NOMO-1 (cell line): ENCODE measurements around the gene GLI3.

Experiments used
- DNase-seq, 2 experiments: peaks; one replicate each; lab custom pipeline; 2025; ENCODE audit not compliant: unreplicated experiment in 2 of 2; lab: John Stamatoyannopoulos, UW

GLI3 gene

GRCh38 chr7:42049761-42050160 lies 187.2 kb downstream of the GLI3 start:
- no peak for DNase-seq

- no peak for DNase-seq
Observed at GRCh38 chr7:42046483-42046882, 190.5 kb downstream of the GLI3 start.

GRCh38 chr7:42045961-42046360 lies 191.0 kb downstream of the GLI3 start:
- no peak for DNase-seq

- DNase-seq: no peak
Observed at GRCh38 chr7:42039921-42040320, 197.1 kb downstream of the GLI3 start.

- DNase-seq: no peak
Observed at GRCh38 chr7:42035210-42035609, 201.8 kb downstream of the GLI3 start.

- no peak for DNase-seq
Observed at GRCh38 chr7:42033480-42033879, 203.5 kb downstream of the GLI3 start.

GRCh38 chr7:42029405-42029804 lies 207.6 kb downstream of the GLI3 start:
- no peak for DNase-seq

- DNase-seq: no peak
Observed at GRCh38 chr7:42027521-42027920, 209.5 kb downstream of the GLI3 start.

GRCh38 chr7:42026622-42027197 lies 210.3 kb downstream of the GLI3 start:
- DNase-seq: no peak

GRCh38 chr7:42025635-42026375 lies 211.2 kb downstream of the GLI3 start:
- no peak for DNase-seq

- no peak for DNase-seq
Observed at GRCh38 chr7:42024537-42024936, 212.5 kb downstream of the GLI3 start.

GRCh38 chr7:42023262-42023661 lies 213.7 kb downstream of the GLI3 start:
- DNase-seq: no peak

GRCh38 chr7:42022791-42023190 lies 214.2 kb downstream of the GLI3 start:
- DNase-seq: no peak

GRCh38 chr7:42022056-42022455 lies 215.0 kb downstream of the GLI3 start:
- DNase-seq: no peak

GRCh38 chr7:42021631-42022030 lies 215.4 kb downstream of the GLI3 start:
- DNase-seq: no peak

GRCh38 chr7:42020061-42020460 lies 216.9 kb downstream of the GLI3 start:
- no peak for DNase-seq

- peak in 1 of 2 experiments; percentile 47 for DNase-seq
Observed at GRCh38 chr7:42017349-42017986, 219.5 kb downstream of the GLI3 start.

- no peak for DNase-seq
Observed at GRCh38 chr7:42016517-42016916, 220.5 kb downstream of the GLI3 start.

- peak; percentile 13 to 27 for DNase-seq
Observed at GRCh38 chr7:42014625-42015618, 222.1 kb downstream of the GLI3 start.

GRCh38 chr7:42012786-42013360 lies 224.1 kb downstream of the GLI3 start:
- DNase-seq: no peak

GRCh38 chr7:42012313-42012712 lies 224.7 kb downstream of the GLI3 start:
- DNase-seq: no peak
